Neural cell (in vitro differentiated cells): ENCODE measurements around the gene PRSS27. TPM values are rescaled to one million over a fixed set of nuclear protein-coding genes. Genes with fewer than 3 reads are reported as not detected.

Source experiments
- H2AFZ ChIP-seq: fragments of 200-600, 300-800 bp; sonication (generic), shearing (Covaris generic); 2 replicates; pipeline ENCODE4 v1.6.0; 2014; ENCODE audit warnings: low read depth, mild to moderate bottlenecking, antibody characterized with exemption, low read length, moderate library complexity
- H3F3A ChIP-seq: fragments of 200-600 bp; shearing (Covaris generic); 2 replicates; pipeline ENCODE4 v1.6.1; 2016; ENCODE audit warnings: mild to moderate bottlenecking, moderate library complexity, mixed read lengths, antibody characterized with exemption, low read length; ENCODE audit not compliant: insufficient read depth, poor library complexity, severe bottlenecking
- H3K27ac ChIP-seq: fragments of 200-600, 300-800 bp; sonication (generic), shearing (Covaris generic); 2 replicates; pipeline ENCODE4 v1.5.1; 2014; ENCODE audit warnings: mild to moderate bottlenecking, low read length, moderate library complexity
- H3K27me3 ChIP-seq: fragments of 300-800, 200-600 bp; sonication (generic), shearing (Covaris generic); 2 replicates; pipeline ENCODE4 v1.6.0; 2014; ENCODE audit warnings: mild to moderate bottlenecking, low read depth, low read length, moderate library complexity; ENCODE audit not compliant: insufficient read depth
- H3K36me3 ChIP-seq: fragments of 300-800, 200-600 bp; sonication (generic), shearing (Covaris generic); 2 replicates; pipeline ENCODE4 v1.5.1; 2014; ENCODE audit warnings: mild to moderate bottlenecking, antibody characterized with exemption, low read length, moderate library complexity; ENCODE audit not compliant: insufficient read depth
- H3K4me2 ChIP-seq: fragments of 300-800, 200-600 bp; sonication (generic), shearing (Covaris generic); 2 replicates; pipeline ENCODE4 v1.6.0; 2014; ENCODE audit warnings: mild to moderate bottlenecking, low read length
- H3K4me3 ChIP-seq: fragments of 300-800, 200-600 bp; sonication (generic), shearing (Covaris generic); 2 replicates; pipeline ENCODE4 v1.5.1; 2014; ENCODE audit warnings: mild to moderate bottlenecking, low read length, moderate library complexity
- H3K79me2 ChIP-seq: fragments of 200-600 bp; shearing (Covaris generic); replicated peaks from 2 replicates; pipeline ENCODE4 v1.6.0; 2014; ENCODE audit warnings: mild to moderate bottlenecking, low read length, moderate library complexity; ENCODE audit not compliant: insufficient read depth
- H3K9ac ChIP-seq: fragments of 300-800, 200-600 bp; sonication (generic), shearing (Covaris generic); 2 replicates; pipeline ENCODE4 v1.6.1; 2016; ENCODE audit warnings: mild to moderate bottlenecking, low read length, mixed read lengths
- H3K9me2 ChIP-seq: fragments of 200-600 bp; shearing (Covaris generic); 2 replicates; pipeline ENCODE4 v1.6.1; 2016; ENCODE audit warnings: mild to moderate bottlenecking, low read length, mixed read lengths; ENCODE audit not compliant: insufficient read depth
- H3K9me3 ChIP-seq: fragments of 200-600, 300-800 bp; sonication (generic), shearing (Covaris generic); 2 replicates; pipeline ENCODE4 v1.6.1; 2016; ENCODE audit warnings: mild to moderate bottlenecking, mixed run types, low read length, moderate library complexity, mixed read lengths
- H4K20me1 ChIP-seq: fragments of 200-600 bp; shearing (Covaris generic); 2 replicates; pipeline ENCODE4 v1.6.1; 2016; ENCODE audit warnings: mild to moderate bottlenecking, mixed run types; ENCODE audit not compliant: insufficient read depth
- EP300 ChIP-seq: fragments of 450-650 bp; conservative IDR thresholded peaks from 2 replicates; pipeline ENCODE4 v1.6.1; 2014; ENCODE audit warnings: antibody characterized with exemption, mild to moderate bottlenecking, moderate library complexity; ENCODE audit not compliant: poor library complexity, severe bottlenecking
- EZH2 ChIP-seq: fragments of 200-600, 300-800 bp; shearing (Covaris generic), sonication (generic); IDR thresholded peaks from 2 replicates; pipeline ENCODE4 v1.6.1; 2014; ENCODE audit warnings: antibody characterized with exemption, low read length, borderline replicate concordance, mild to moderate bottlenecking; ENCODE audit not compliant: insufficient read depth, poor library complexity, severe bottlenecking
- MXI1 ChIP-seq: fragments of 450-650 bp; conservative IDR thresholded peaks from 2 replicates; pipeline ENCODE4 v1.6.1; 2014; ENCODE audit warnings: antibody characterized with exemption, mild to moderate bottlenecking; ENCODE audit not compliant: poor library complexity, severe bottlenecking
- POLR2AphosphoS5 ChIP-seq: IDR thresholded peaks from 2 replicates; pipeline ENCODE4 v1.6.1; 2012
- RAD21 ChIP-seq: fragments of 450-650 bp; conservative IDR thresholded peaks from 2 replicates; pipeline ENCODE4 v1.6.1; 2014; ENCODE audit warnings: antibody characterized with exemption, mild to moderate bottlenecking, moderate library complexity
- REST ChIP-seq: IDR thresholded peaks from 2 replicates; pipeline ENCODE4 v1.6.1; 2012; ENCODE audit warnings: borderline replicate concordance
- SMC3 ChIP-seq: fragments of 450-650 bp; conservative IDR thresholded peaks from 2 replicates; pipeline ENCODE4 v1.6.1; 2014; ENCODE audit warnings: antibody characterized with exemption, mild to moderate bottlenecking, moderate library complexity; ENCODE audit not compliant: poor library complexity
- TAF1 ChIP-seq: IDR thresholded peaks from 2 replicates; pipeline ENCODE4 v1.6.1; 2012; ENCODE audit warnings: low read depth
- polyA plus RNA-seq: library from polyadenylated mRNA; depleted of rRNA; stranded (reverse); fragments of >200 nt; gene quantifications from 2 replicates; pipeline ENCODE4 v1.2.3, GENCODE V29; 2014
- TF ChIP-seq, protein P1 (sequence below): fragments of 450-650 bp; IDR thresholded peaks from 2 replicates; pipeline ENCODE4 v1.5.1; 2014; ENCODE audit warnings: antibody characterized with exemption, mild to moderate bottlenecking, moderate library complexity; ENCODE audit not compliant: poor library complexity, severe bottlenecking

The PRSS27 gene
- polyA plus RNA-seq, 1 donor from 2014 or later, result 5.9 TPM

DNA sequence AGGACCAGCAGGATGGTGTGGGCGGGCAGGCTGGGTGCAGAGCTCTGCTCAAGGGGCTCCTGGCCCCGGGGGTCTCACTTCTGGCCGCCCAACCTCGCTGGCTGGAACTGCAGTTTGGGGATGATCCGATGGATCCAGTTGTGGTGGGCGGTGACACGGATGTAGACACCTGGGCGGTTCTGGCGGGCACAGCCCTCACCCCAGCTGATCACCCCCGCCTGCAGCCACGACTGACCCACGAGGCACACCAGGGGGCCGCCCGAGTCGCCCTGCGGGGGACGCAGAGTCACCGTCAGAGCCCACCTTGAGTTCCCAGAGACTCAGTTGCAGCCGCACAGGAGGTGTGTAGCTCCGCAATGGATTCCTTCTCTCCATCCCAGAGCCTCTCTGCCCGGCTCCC is 7.5 kb downstream of the PRSS27 start:
- no peaks in the 10 kb centered on the region for H3K79me2 ChIP-seq
- TF ChIP-seq TAF1 (no peak), POLR2AphosphoS5 (no peak), REST (no peak), EZH2 (no peak), EP300 (no peak), SMC3 (no peak), MXI1 (no peak), RAD21 (no peak)
- TF ChIP-seq, protein P1, sequence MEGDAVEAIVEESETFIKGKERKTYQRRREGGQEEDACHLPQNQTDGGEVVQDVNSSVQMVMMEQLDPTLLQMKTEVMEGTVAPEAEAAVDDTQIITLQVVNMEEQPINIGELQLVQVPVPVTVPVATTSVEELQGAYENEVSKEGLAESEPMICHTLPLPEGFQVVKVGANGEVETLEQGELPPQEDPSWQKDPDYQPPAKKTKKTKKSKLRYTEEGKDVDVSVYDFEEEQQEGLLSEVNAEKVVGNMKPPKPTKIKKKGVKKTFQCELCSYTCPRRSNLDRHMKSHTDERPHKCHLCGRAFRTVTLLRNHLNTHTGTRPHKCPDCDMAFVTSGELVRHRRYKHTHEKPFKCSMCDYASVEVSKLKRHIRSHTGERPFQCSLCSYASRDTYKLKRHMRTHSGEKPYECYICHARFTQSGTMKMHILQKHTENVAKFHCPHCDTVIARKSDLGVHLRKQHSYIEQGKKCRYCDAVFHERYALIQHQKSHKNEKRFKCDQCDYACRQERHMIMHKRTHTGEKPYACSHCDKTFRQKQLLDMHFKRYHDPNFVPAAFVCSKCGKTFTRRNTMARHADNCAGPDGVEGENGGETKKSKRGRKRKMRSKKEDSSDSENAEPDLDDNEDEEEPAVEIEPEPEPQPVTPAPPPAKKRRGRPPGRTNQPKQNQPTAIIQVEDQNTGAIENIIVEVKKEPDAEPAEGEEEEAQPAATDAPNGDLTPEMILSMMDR, result no peak

DNA sequence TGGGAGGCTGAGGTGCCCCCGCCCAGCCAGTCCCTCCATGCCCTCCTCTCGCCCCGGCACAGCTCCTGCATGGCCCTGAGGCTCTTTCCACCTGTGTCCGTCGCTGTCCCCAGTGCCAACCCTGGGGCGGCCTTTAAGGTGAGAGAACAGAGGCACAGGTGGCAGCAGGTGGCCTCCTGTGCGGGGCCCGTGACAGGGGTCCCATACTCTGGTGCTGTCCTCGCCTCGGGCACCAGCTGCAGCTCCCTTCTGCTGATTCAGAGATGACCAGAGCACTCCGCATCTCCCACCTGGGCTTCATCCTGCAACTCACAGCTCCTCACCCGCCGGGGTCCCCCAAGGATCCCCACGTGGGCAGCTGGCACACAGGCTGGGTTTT is 8.0 kb downstream of the PRSS27 start:
- Histone ChIP-seq H3K9ac (no peak overlapping the region), H3K4me3 (no peak overlapping the region), H3K4me2 (no peak overlapping the region), H3K36me3 (no peaks in the 10 kb centered on the region), H3F3A (no peaks in the 10 kb centered on the region), H3K27ac (no peak overlapping the region), H3K79me2 (no peaks in the 10 kb centered on the region), H3K9me2 (no peaks in the 10 kb centered on the region), H3K27me3 (no peaks in the 10 kb centered on the region), H3K9me3 (no peaks in the 10 kb centered on the region), H2AFZ (no peak overlapping the region), H4K20me1 (no peaks in the 10 kb centered on the region)
- TF ChIP-seq TAF1, result no peak
- TF ChIP-seq SMC3, result no peak
- TF ChIP-seq MXI1, result no peak
- TF ChIP-seq REST, result no peak
- no peak for TF ChIP-seq EP300

More for the DNA sequence above, 7.5 kb downstream of the PRSS27 start:
- H4K20me1 ChIP-seq, result no peaks in the 10 kb centered on the region
- no peak overlapping the region for H3K27ac ChIP-seq
- no peaks in the 10 kb centered on the region for H3K9me2 ChIP-seq
- no peaks in the 10 kb centered on the region for H3F3A ChIP-seq
- H3K4me2 ChIP-seq, result no peak overlapping the region
- no peaks in the 10 kb centered on the region for H3K27me3 ChIP-seq
- H3K36me3 ChIP-seq, result no peaks in the 10 kb centered on the region
- no peak overlapping the region for H2AFZ ChIP-seq
- H3K9ac ChIP-seq, result no peak overlapping the region
- no peak overlapping the region for H3K4me3 ChIP-seq
- no peaks in the 10 kb centered on the region for H3K9me3 ChIP-seq
